HepG2 (cell line): ENCODE results near the gene RRAS. TPM values are rescaled to one million over a fixed set of nuclear protein-coding genes. Genes with fewer than 3 reads are reported as not detected.

Source experiments
- BCL3 ChIP-seq: sonication (generic); formaldehyde crosslinking; IDR thresholded peaks from 2 replicates; pipeline ENCODE4 v1.5.1; 2020; ENCODE audit warnings: mild to moderate bottlenecking, missing genetic modification reagents, moderate library complexity
- CBX5 ChIP-seq: sonication (generic); formaldehyde crosslinking; IDR thresholded peaks from 2 replicates; pipeline ENCODE4 v1.4.0; 2020; ENCODE audit warnings: missing genetic modification reagents, borderline replicate concordance
- CC2D1A ChIP-seq: sonication (generic); formaldehyde crosslinking; IDR thresholded peaks from 2 replicates; pipeline ENCODE4 v1.8.1; 2023; ENCODE audit warnings: mild to moderate bottlenecking, missing genetic modification reagents
- CENPX ChIP-seq: sonication (generic); formaldehyde crosslinking; IDR thresholded peaks from 2 replicates; pipeline ENCODE4 v1.9.0; 2021; ENCODE audit warnings: mild to moderate bottlenecking, missing genetic modification reagents, moderate library complexity
- CREM ChIP-seq, 2 experiments: sonication (generic) in 1 of 2; formaldehyde crosslinking in 1 of 2; IDR thresholded peaks; 2 replicates each; pipeline versions ENCODE4 v1.4.0 to v1.6.1; 2016 to 2020; ENCODE audit warnings: antibody characterized with exemption in 1 of 2, mild to moderate bottlenecking in 1 of 2, missing genetic modification reagents in 1 of 2
- GABPA ChIP-seq, 2 experiments: IDR thresholded peaks; 2 replicates each; pipeline ENCODE4 v1.6.1; 2011 to 2016; ENCODE audit warnings: low read depth in 2 of 2, low read length in 1 of 2, missing biosample characterization in 1 of 2, missing genetic modification characterization in 1 of 2
- GPBP1L1 ChIP-seq: sonication (generic); formaldehyde crosslinking; IDR thresholded peaks from 2 replicates; pipeline ENCODE4 v1.5.0; 2020; ENCODE audit warnings: mild to moderate bottlenecking, missing genetic modification reagents
- HOXA5 ChIP-seq: sonication (generic); formaldehyde crosslinking; IDR thresholded peaks from 2 replicates; pipeline ENCODE4 v1.4.0; 2020; ENCODE audit warnings: missing genetic modification reagents
- NFIB ChIP-seq: sonication (generic); formaldehyde crosslinking; IDR thresholded peaks from 2 replicates; pipeline ENCODE4 v1.9.0; 2021; ENCODE audit warnings: missing genetic modification reagents, mild to moderate bottlenecking, borderline replicate concordance
- POGZ ChIP-seq: sonication (generic); formaldehyde crosslinking; IDR thresholded peaks from 2 replicates; pipeline ENCODE4 v1.4.0; 2020; ENCODE audit warnings: mild to moderate bottlenecking, missing genetic modification reagents
- RBM39 ChIP-seq: fragments of 200-400 bp; formaldehyde crosslinking; IDR thresholded peaks from one replicate; pipeline ENCODE4 v1.6.1; 2018; ENCODE audit warnings: antibody characterized with exemption, mild to moderate bottlenecking, low read depth, low read length; ENCODE audit not compliant: poor library complexity, severe bottlenecking
- SIX1 ChIP-seq: sonication (generic); formaldehyde crosslinking; IDR thresholded peaks from 2 replicates; pipeline ENCODE4 v1.4.0; 2020; ENCODE audit warnings: missing genetic modification reagents, borderline replicate concordance
- ZBTB2 ChIP-seq: sonication (generic); formaldehyde crosslinking; IDR thresholded peaks from 2 replicates; pipeline ENCODE4 v1.8.0; 2022; ENCODE audit warnings: low read depth, missing genetic modification reagents
- ZBTB39 ChIP-seq: sonication (generic); formaldehyde crosslinking; IDR thresholded peaks from 2 replicates; pipeline ENCODE4 v1.5.0; 2020; ENCODE audit warnings: missing genetic modification reagents
- ZFP36L2 ChIP-seq: sonication (generic); formaldehyde crosslinking; IDR thresholded peaks from 2 replicates; pipeline ENCODE4 v1.4.0; 2020; ENCODE audit warnings: missing genetic modification reagents
- ZFP90 ChIP-seq: sonication (generic); formaldehyde crosslinking; IDR thresholded peaks from 2 replicates; pipeline ENCODE4 v1.8.0; 2022; ENCODE audit warnings: missing genetic modification reagents, mild to moderate bottlenecking, inconsistent platforms, borderline replicate concordance
- ZFX ChIP-seq: sonication (generic); formaldehyde crosslinking; IDR thresholded peaks from 2 replicates; pipeline ENCODE4 v1.4.0; 2020; ENCODE audit warnings: mild to moderate bottlenecking, low read depth, missing genetic modification reagents, moderate library complexity
- ZNF12 ChIP-seq: sonication (generic); formaldehyde crosslinking; IDR thresholded peaks from 2 replicates; pipeline ENCODE4 v1.5.0; 2020; ENCODE audit warnings: missing genetic modification reagents
- ZNF296 ChIP-seq: sonication (generic); formaldehyde crosslinking; conservative IDR thresholded peaks from 2 replicates; pipeline ENCODE4 v1.5.0; 2020; ENCODE audit warnings: mild to moderate bottlenecking, missing genetic modification reagents
- ZNF333 ChIP-seq: sonication (generic); formaldehyde crosslinking; IDR thresholded peaks from 2 replicates; pipeline ENCODE4 v1.4.0; 2020; ENCODE audit warnings: mild to moderate bottlenecking, missing genetic modification reagents, borderline replicate concordance
- ZNF496 ChIP-seq: sonication (generic); formaldehyde crosslinking; IDR thresholded peaks from 2 replicates; pipeline ENCODE4 v1.8.1; 2023; ENCODE audit warnings: mild to moderate bottlenecking, moderate library complexity, missing genetic modification reagents; ENCODE audit not compliant: insufficient replicate concordance
- ZNF724P ChIP-seq: sonication (generic); formaldehyde crosslinking; IDR thresholded peaks from 2 replicates; pipeline ENCODE4 v1.8.0; 2022; ENCODE audit warnings: missing genetic modification reagents, borderline replicate concordance
- ZNF772 ChIP-seq: sonication (generic); formaldehyde crosslinking; IDR thresholded peaks from 2 replicates; pipeline ENCODE4 v1.5.0; 2020; ENCODE audit warnings: mild to moderate bottlenecking, missing genetic modification reagents
- polyA plus RNA-seq, 8 experiments: library from polyadenylated mRNA; depleted of rRNA in 3 of 8; stranded (reverse) in 7 of 8; unstranded in 1 of 8; fragments of >200 nt; fragmentation: Illumina TruSeq in 4 of 8; extraction: Trizol in 4 of 8; gene quantifications; 2 replicates each; pipeline versions ENCODE4 v1.2.1 to v1.2.3, GENCODE V29; 2011 to 2016; ENCODE audit warnings: low read depth in 4 of 8, missing spikeins in 1 of 8, mixed read lengths in 1 of 8; ENCODE audit not compliant: insufficient read depth in 1 of 8
- total RNA-seq, 5 experiments: library from RNA; depleted of rRNA; stranded (reverse); fragments of >200 nt; fragmentation: Illumina TruSeq; extraction: Trizol; gene quantifications; 2 replicates each; pipeline ENCODE4 v1.2.3, GENCODE V29; 2016; ENCODE audit warnings: low read depth in 1 of 5

Gene RRAS
- total and polyA plus RNA-seq, 2 of the 13 experiments (the other 11 are each of a cell fraction or from before 2014, with no cell fraction given): 1.5 to 12.0 TPM

- TF ChIP-seq ZBTB39 (no peak), ZNF772 (peak; percentile 86), GABPA (IDR thresholded peaks at IDR 0.05; ENCODE audit: low read depth, low read length) (peak; percentile 68), GABPA (CRISPR knock-in tag; IDR thresholded peaks at IDR 0.05; ENCODE audit: low read depth) (peak; percentile 92), ZFP36L2 (CRISPR knock-in tag) (no peak), CREM (IDR thresholded peaks at IDR 0.05) (peak; percentile 71), CREM (CRISPR knock-in tag; IDR thresholded peaks at IDR 0.05) (no peak), ZNF296 (CRISPR knock-in tag) (no peak), ZNF333 (CRISPR knock-in tag) (no peak), ZNF724P (CRISPR knock-in tag) (no peak), ZBTB2 (CRISPR knock-in tag) (peak; percentile 88), ZFX (CRISPR knock-in tag) (peak; percentile 72; the same call in 1 of the 2 replicates), RBM39 (peak; percentile 54), BCL3 (CRISPR knock-in tag) (peak; percentile 80; the same call in 1 of the 2 replicates), NFIB (CRISPR knock-in tag) (no peak), CC2D1A (no peak), ZNF12 (CRISPR knock-in tag) (0 out of 2 replicates have a peak, but pooled peaks have one; percentile 31), ZNF496 (CRISPR knock-in tag) (no peak), CBX5 (CRISPR knock-in tag) (peak; percentile 77; the same call in 1 of the 2 replicates), HOXA5 (CRISPR knock-in tag) (peak; percentile 48; the same call in 1 of the 2 replicates), GPBP1L1 (CRISPR knock-in tag) (no peak), POGZ (0 out of 2 replicates have a peak, but pooled peaks have one; percentile 37), CENPX (CRISPR knock-in tag) (no peak), ZFP90 (CRISPR knock-in tag) (no peak; the same call in 1 of the 2 replicates), SIX1 (CRISPR knock-in tag) (no peak)
These were observed at the start of gene RRAS (continued) for GRCh38 chr19:49640113-49640898.
